Lung microvascular endothelial cell (primary cell): Measurements from ENCODE around the gene GAB2. TPM values are rescaled to one million over a fixed set of nuclear protein-coding genes. Genes with fewer than 3 reads are reported as not detected.
"Not testable (repeated sequence)": the region's sequence is repeated elsewhere in the genome, so short reads cannot be mapped to it uniquely, and the experiment has no call there.

Experiments used
- DNase-seq, 2 donors: peaks; one replicate each; pipeline versions ENCODE4 v3.0.0 to v3.0.0-alpha.2; 2010; ENCODE audit warnings: low read depth in 2 of 2
- total RNA-seq: library from RNA; depleted of rRNA; stranded (reverse); fragments of >200 nt; gene quantifications from 2 replicates; pipeline ENCODE4 v1.2.1, GENCODE V29; 2014

GAB2 gene
- total RNA-seq, 1 donor from 2014 or later: 21.2 TPM

GRCh38 chr11:78370406-78371172, 47.0 kb downstream of the GAB2 start:
- DNase-seq: peak; percentile 38 to 39

- DNase-seq: peak in 1 of 2 donors; percentile 15
These were observed 52.2 kb downstream of the GAB2 start for GRCh38 chr11:78365381-78365792.

- no peak for DNase-seq
These were observed 53.4 kb downstream of the GAB2 start for GRCh38 chr11:78364128-78364751.

- peak in 1 of 2 donors; percentile 41 for DNase-seq
These were observed 54.5 kb downstream of the GAB2 start for GRCh38 chr11:78363024-78363619.

GRCh38 chr11:78361228-78361627, 56.4 kb downstream of the GAB2 start:
- no peak for DNase-seq

- DNase-seq: no peak
These were observed 57.7 kb downstream of the GAB2 start for GRCh38 chr11:78359921-78360320.

- DNase-seq: not testable (repeated sequence)
These were observed 59.7 kb downstream of the GAB2 start for GRCh38 chr11:78357924-78358323.

- not testable (repeated sequence) for DNase-seq
These were observed 60.2 kb downstream of the GAB2 start for GRCh38 chr11:78357425-78357824.

GRCh38 chr11:78355742-78356141, 61.9 kb downstream of the GAB2 start:
- not testable (repeated sequence) for DNase-seq

GRCh38 chr11:78355309-78355705, 62.3 kb downstream of the GAB2 start:
- no peak for DNase-seq

- DNase-seq: no peak
These were observed 63.0 kb downstream of the GAB2 start for GRCh38 chr11:78354408-78355308.

GRCh38 chr11:78351979-78352841, 65.4 kb downstream of the GAB2 start:
- no peak for DNase-seq

GRCh38 chr11:78351193-78351592, 66.4 kb downstream of the GAB2 start:
- DNase-seq: no peak

GRCh38 chr11:78350646-78351165, 66.9 kb downstream of the GAB2 start:
- peak; percentile 36 to 50 for DNase-seq

GRCh38 chr11:78350091-78350645, 67.5 kb downstream of the GAB2 start:
- peak in 1 of 2 donors; percentile 16 for DNase-seq

- no peak for DNase-seq
These were observed 68.0 kb downstream of the GAB2 start for GRCh38 chr11:78349624-78350023.

GRCh38 chr11:78349114-78349513, 68.5 kb downstream of the GAB2 start:
- peak in 1 of 2 donors; percentile 26 for DNase-seq

GRCh38 chr11:78347956-78348355, 69.7 kb downstream of the GAB2 start:
- no peak for DNase-seq

GRCh38 chr11:78346799-78347198, 70.8 kb downstream of the GAB2 start:
- no peak for DNase-seq

GRCh38 chr11:78345450-78345849, 72.2 kb downstream of the GAB2 start:
- DNase-seq: no peak
